Mesothelial cell of epicardium (in vitro differentiated cells): Measurements from ENCODE around the gene C9orf78. TPM values are rescaled to one million over a fixed set of nuclear protein-coding genes. Genes with fewer than 3 reads are reported as not detected.

Experiments used
- DNase-seq, 2 experiments: peaks; one replicate each; pipeline ENCODE4 v3.0.0; 2021; ENCODE audit warnings: low spot score in 2 of 2; ENCODE audit not compliant: unreplicated experiment in 2 of 2
- H3K27ac Mint-ChIP-seq: 2 replicates; pipeline ENCODE4 v1.8.0; 2021; ENCODE audit warnings: mixed read lengths
- H3K27me3 Mint-ChIP-seq: 2 replicates; pipeline ENCODE4 v1.8.0; 2021; ENCODE audit warnings: low read depth, mixed read lengths
- H3K36me3 Mint-ChIP-seq: 2 replicates; pipeline ENCODE4 v1.8.0; 2021; ENCODE audit warnings: mixed read lengths
- H3K4me1 Mint-ChIP-seq: 2 replicates; pipeline ENCODE4 v1.8.0; 2021; ENCODE audit warnings: mixed read lengths
- H3K4me3 Mint-ChIP-seq: 2 replicates; pipeline ENCODE4 v1.8.0; 2021; ENCODE audit warnings: mild to moderate bottlenecking, moderate library complexity, mixed read lengths
- H3K9me3 Mint-ChIP-seq: 2 replicates; pipeline ENCODE4 v1.8.0; 2021; ENCODE audit warnings: mixed read lengths
- CTCF ChIP-seq: fragments of 200-600 bp; sonication (generic); IDR thresholded peaks from one replicate; pipeline ENCODE4 v1.5.0; 2021; ENCODE audit warnings: antibody characterized with exemption; ENCODE audit not compliant: unreplicated experiment
- total RNA-seq: library from RNA; stranded (reverse); gene quantifications from 3 replicates; pipeline ENCODE4 v1.2.1, GENCODE V29; 2021

C9orf78 gene
- total RNA-seq, result 28.2 to 31.0 TPM (median 29.9 TPM) in 3 replicates

GRCh38 chr9:129835128-129835859, at the start of gene C9orf78, which contains the start of gene USP20:
C9orf78 (minus strand) TSS chr9:129835275; CDS start chr9:129835221, 54 bp downstream.
USP20 (plus strand) TSS chr9:129835458; CDS start chr9:129852556, 17,098 bp downstream.
- peak within 1 kb of the TSS; percentile 99 for H3K27ac Mint-ChIP-seq
- H3K4me3 Mint-ChIP-seq, result peak within 1 kb of the TSS; percentile 99
- TF ChIP-seq CTCF, result no peak
- peaks cover 34% of the 10 kb centered on the region for H3K4me1 Mint-ChIP-seq
- no peaks in the 10 kb centered on the region for H3K9me3 Mint-ChIP-seq
- peaks cover 14% of the 10 kb centered on the region for H3K36me3 Mint-ChIP-seq
- DNase-seq, result peak; percentile 98 to 99
- H3K27me3 Mint-ChIP-seq, result no peaks in the 10 kb centered on the region

- peaks cover 8% of the 10 kb centered on the region for H3K36me3 Mint-ChIP-seq
- no peaks in the 10 kb centered on the region for H3K9me3 Mint-ChIP-seq
- H3K4me1 Mint-ChIP-seq, result peaks cover 35% of the 10 kb centered on the region
- no peak for TF ChIP-seq CTCF
- peak overlapping the region; percentile 88 for H3K27ac Mint-ChIP-seq
- no peaks in the 10 kb centered on the region for H3K27me3 Mint-ChIP-seq
- H3K4me3 Mint-ChIP-seq, result peak overlapping the region; percentile 69
- DNase-seq, result peak; percentile 78 to 86
Measured at GRCh38 chr9:129884220-129885017, 49.3 kb upstream of the C9orf78 start.

- H3K4me1 Mint-ChIP-seq, result peaks cover 23% of the 10 kb centered on the region
- no peak overlapping the region for H3K4me3 Mint-ChIP-seq
- no peak overlapping the region for H3K27ac Mint-ChIP-seq
- H3K27me3 Mint-ChIP-seq, result no peaks in the 10 kb centered on the region
- no peaks in the 10 kb centered on the region for H3K9me3 Mint-ChIP-seq
- H3K36me3 Mint-ChIP-seq, result peaks cover 10% of the 10 kb centered on the region
- TF ChIP-seq CTCF, result no peak
- no peak for DNase-seq
Measured at GRCh38 chr9:129881547-129882324, 46.7 kb upstream of the C9orf78 start.

- H3K9me3 Mint-ChIP-seq, result no peaks in the 10 kb centered on the region
- no peak overlapping the region for H3K27ac Mint-ChIP-seq
- no peak for TF ChIP-seq CTCF
- H3K4me1 Mint-ChIP-seq, result peaks cover 18% of the 10 kb centered on the region
- no peak for DNase-seq
- peaks cover 10% of the 10 kb centered on the region for H3K36me3 Mint-ChIP-seq
- no peaks in the 10 kb centered on the region for H3K27me3 Mint-ChIP-seq
- H3K4me3 Mint-ChIP-seq, result no peak overlapping the region
Measured at GRCh38 chr9:129880654-129881546, 45.8 kb upstream of the C9orf78 start.
